Loucy (cell line): Measurements from ENCODE around the gene GJB1.

Experiments
- H2AFZ ChIP-seq: fragments of 200-600 bp; sonication (generic); 2 replicates; pipeline ENCODE4 v1.6.0; 2016; ENCODE audit warnings: antibody characterized with exemption, mild to moderate bottlenecking, low read length, moderate library complexity
- H3F3A ChIP-seq: fragments of 200-600 bp; 2 replicates; pipeline ENCODE4 v1.6.0; 2016; ENCODE audit warnings: antibody characterized with exemption, low read depth, mild to moderate bottlenecking
- H3K27me3 ChIP-seq: fragments of 200-600 bp; sonication (generic); 2 replicates; pipeline ENCODE4 v1.6.1; 2014; ENCODE audit warnings: low read length, mild to moderate bottlenecking; ENCODE audit not compliant: insufficient read depth, poor library complexity, severe bottlenecking
- H3K36me3 ChIP-seq: fragments of 200-600 bp; sonication (generic); 2 replicates; pipeline ENCODE4 v1.6.1; 2016; ENCODE audit warnings: low read length; ENCODE audit not compliant: insufficient read depth
- H3K4me1 ChIP-seq: fragments of 200-600 bp; sonication (generic); 2 replicates; pipeline ENCODE4 v1.5.1; 2014; ENCODE audit warnings: low read length, mild to moderate bottlenecking; ENCODE audit not compliant: insufficient read depth, poor library complexity, severe bottlenecking
- H3K4me2 ChIP-seq: fragments of 200-600 bp; sonication (generic); 2 replicates; pipeline ENCODE4 v1.6.0; 2014; ENCODE audit warnings: antibody characterized with exemption, low read length, low read depth, mild to moderate bottlenecking; ENCODE audit not compliant: poor library complexity, severe bottlenecking
- H3K4me3 ChIP-seq: fragments of 200-600 bp; sonication (generic); 2 replicates; pipeline ENCODE4 v1.5.1; 2014; ENCODE audit warnings: low read length, mild to moderate bottlenecking, mixed read lengths; ENCODE audit not compliant: poor library complexity, severe bottlenecking
- H3K79me2 ChIP-seq: fragments of 200-600 bp; sonication (generic); 2 replicates; pipeline ENCODE4 v1.6.1; 2014; ENCODE audit warnings: low read length; ENCODE audit not compliant: insufficient read depth
- H3K9ac ChIP-seq: fragments of 200-600 bp; sonication (generic); 2 replicates; pipeline ENCODE4 v1.6.0; 2014; ENCODE audit warnings: mild to moderate bottlenecking, low read depth, low read length, moderate library complexity; ENCODE audit not compliant: poor library complexity, severe bottlenecking
- H3K9me2 ChIP-seq: fragments of 200-600 bp; sonication (generic); replicated peaks from 2 replicates; pipeline ENCODE4 v1.6.1; 2016; ENCODE audit warnings: low read depth, low read length, mixed read lengths
- H3K9me3 ChIP-seq: fragments of 200-600 bp; sonication (generic); 2 replicates; pipeline ENCODE4 v1.6.1; 2014; ENCODE audit warnings: mild to moderate bottlenecking, antibody characterized with exemption, low read length, low read depth; ENCODE audit not compliant: insufficient read depth
- H4K20me1 ChIP-seq: fragments of 200-600 bp; sonication (generic); 2 replicates; pipeline ENCODE4 v1.6.0; 2014; ENCODE audit warnings: antibody characterized with exemption, low read length, mild to moderate bottlenecking; ENCODE audit not compliant: insufficient read depth, poor library complexity, severe bottlenecking
- EZH2phosphoT487 ChIP-seq: fragments of 200-600 bp; IDR thresholded peaks from 2 replicates; pipeline ENCODE4 v1.6.1; 2018; ENCODE audit warnings: antibody characterized with exemption, mild to moderate bottlenecking, moderate library complexity, borderline replicate concordance
- TF ChIP-seq, protein P1 (sequence below): fragments of 200-600 bp; sonication (generic); conservative IDR thresholded peaks from 2 replicates; pipeline ENCODE4 v1.5.1; 2014; ENCODE audit warnings: mild to moderate bottlenecking, antibody characterized with exemption, low read length

GJB1 gene

GRCh38 chrX:71222929-71223328 lies at the start of gene GJB1:
Gene GJB1 (plus strand): TSS chrX:71223224. CDS start chrX:71223708, 484 bp downstream.
- H3K9me3 ChIP-seq, result no peaks in the 10 kb centered on the region
- H4K20me1 ChIP-seq, result no peaks in the 10 kb centered on the region
- no peaks in the 10 kb centered on the region for H3K4me1 ChIP-seq
- H3K9me2 ChIP-seq, result no peaks in the 10 kb centered on the region
- H3K27me3 ChIP-seq, result no peaks in the 10 kb centered on the region
- no peaks in the 10 kb centered on the region for H3K79me2 ChIP-seq
- no peak within 1 kb of the TSS for H3K9ac ChIP-seq
- no peak within 1 kb of the TSS for H3K4me2 ChIP-seq
- no peak within 1 kb of the TSS for H3K4me3 ChIP-seq
- H3F3A ChIP-seq, result no peaks in the 10 kb centered on the region
- no peak within 1 kb of the TSS for H2AFZ ChIP-seq
- no peak for TF ChIP-seq EZH2phosphoT487
- TF ChIP-seq, protein P1, sequence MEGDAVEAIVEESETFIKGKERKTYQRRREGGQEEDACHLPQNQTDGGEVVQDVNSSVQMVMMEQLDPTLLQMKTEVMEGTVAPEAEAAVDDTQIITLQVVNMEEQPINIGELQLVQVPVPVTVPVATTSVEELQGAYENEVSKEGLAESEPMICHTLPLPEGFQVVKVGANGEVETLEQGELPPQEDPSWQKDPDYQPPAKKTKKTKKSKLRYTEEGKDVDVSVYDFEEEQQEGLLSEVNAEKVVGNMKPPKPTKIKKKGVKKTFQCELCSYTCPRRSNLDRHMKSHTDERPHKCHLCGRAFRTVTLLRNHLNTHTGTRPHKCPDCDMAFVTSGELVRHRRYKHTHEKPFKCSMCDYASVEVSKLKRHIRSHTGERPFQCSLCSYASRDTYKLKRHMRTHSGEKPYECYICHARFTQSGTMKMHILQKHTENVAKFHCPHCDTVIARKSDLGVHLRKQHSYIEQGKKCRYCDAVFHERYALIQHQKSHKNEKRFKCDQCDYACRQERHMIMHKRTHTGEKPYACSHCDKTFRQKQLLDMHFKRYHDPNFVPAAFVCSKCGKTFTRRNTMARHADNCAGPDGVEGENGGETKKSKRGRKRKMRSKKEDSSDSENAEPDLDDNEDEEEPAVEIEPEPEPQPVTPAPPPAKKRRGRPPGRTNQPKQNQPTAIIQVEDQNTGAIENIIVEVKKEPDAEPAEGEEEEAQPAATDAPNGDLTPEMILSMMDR, result no peak
- no peaks in the 10 kb centered on the region for H3K36me3 ChIP-seq

DNA sequence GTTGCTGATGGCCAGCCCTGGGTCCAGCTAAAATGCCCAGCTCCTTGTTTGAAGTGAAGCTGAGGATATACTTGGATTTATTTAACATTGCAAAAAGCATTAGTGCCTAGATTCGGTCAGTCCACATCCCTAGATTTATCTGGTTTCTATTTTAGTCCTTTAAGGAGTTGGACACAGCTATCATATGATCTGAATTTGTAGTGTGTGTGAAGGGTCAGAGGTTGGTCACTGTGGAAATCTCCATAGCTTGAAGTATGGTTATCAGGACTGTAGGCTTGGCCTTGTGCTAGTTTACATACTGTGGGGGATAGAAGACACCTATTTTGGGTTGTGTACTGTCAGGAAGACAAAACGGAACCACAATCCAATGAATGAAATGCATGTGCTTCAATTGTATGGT lies 49.6 kb upstream of the GJB1 start:
- TF ChIP-seq, protein P1, result no peak
- TF ChIP-seq EZH2phosphoT487, result no peak
- H3K36me3 ChIP-seq, result no peaks in the 10 kb centered on the region
- peaks cover 16% of the 10 kb centered on the region for H3K4me1 ChIP-seq
- H4K20me1 ChIP-seq, result no peaks in the 10 kb centered on the region
- H3K79me2 ChIP-seq, result no peaks in the 10 kb centered on the region
- H3F3A ChIP-seq, result no peaks in the 10 kb centered on the region
- no peak overlapping the region for H3K4me2 ChIP-seq
- H3K4me3 ChIP-seq, result no peak overlapping the region
- no peaks in the 10 kb centered on the region for H3K9me3 ChIP-seq
- H3K27me3 ChIP-seq, result no peaks in the 10 kb centered on the region
- no peak overlapping the region for H2AFZ ChIP-seq
- H3K9me2 ChIP-seq, result no peaks in the 10 kb centered on the region
- no peak overlapping the region for H3K9ac ChIP-seq

DNA sequence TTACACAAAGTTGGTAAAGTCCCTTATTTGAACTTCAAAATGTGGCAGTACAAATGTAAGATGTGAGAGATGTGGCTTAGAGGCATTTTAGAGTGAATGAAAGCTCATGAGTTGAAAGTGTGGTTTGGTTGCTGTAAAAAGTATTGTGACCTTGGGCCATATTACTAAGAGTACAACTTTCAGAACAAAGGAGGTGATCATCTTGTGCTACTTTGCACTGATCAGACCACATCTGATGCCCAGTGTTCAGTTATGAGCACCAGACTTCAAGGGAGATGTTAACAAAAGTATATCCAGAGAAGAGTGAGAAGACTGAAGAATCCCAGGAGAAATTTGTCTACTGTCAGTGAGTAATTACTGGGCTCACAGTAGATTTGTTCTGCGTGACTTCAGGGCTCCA lies 48.2 kb upstream of the GJB1 start:
- no peak overlapping the region for H3K4me3 ChIP-seq
- no peak overlapping the region for H2AFZ ChIP-seq
- H3K9me3 ChIP-seq, result no peaks in the 10 kb centered on the region
- H3K27me3 ChIP-seq, result no peaks in the 10 kb centered on the region
- no peaks in the 10 kb centered on the region for H4K20me1 ChIP-seq
- no peak overlapping the region for H3K9ac ChIP-seq
- TF ChIP-seq, protein P1, result no peak
- no peak for TF ChIP-seq EZH2phosphoT487
- H3F3A ChIP-seq, result no peaks in the 10 kb centered on the region
- H3K4me1 ChIP-seq, result peaks cover 16% of the 10 kb centered on the region
- H3K4me2 ChIP-seq, result no peak overlapping the region
- no peaks in the 10 kb centered on the region for H3K9me2 ChIP-seq
- H3K79me2 ChIP-seq, result no peaks in the 10 kb centered on the region
- no peaks in the 10 kb centered on the region for H3K36me3 ChIP-seq
